HAP-1 (cell line): Measurements from ENCODE around the gene PRTN3.
"Not testable (repeated sequence)": the region's sequence is repeated elsewhere in the genome, so short reads cannot be mapped to it uniquely, and the experiment has no call there.

ENCODE experiments used
- DNase-seq, 2 experiments: peaks; one replicate each; pipeline ENCODE4 v3.0.0-alpha.2; 2016 to 2020; ENCODE audit warnings: low spot score in 2 of 2
- H3K27me3 ChIP-seq: fragments of 250-450 bp; sonication (Bioruptor Pico); 2 replicates; pipeline ENCODE4 v1.5.1; 2020; ENCODE audit warnings: low read depth, mild to moderate bottlenecking, moderate library complexity
- H3K36me3 ChIP-seq: fragments of 250-450 bp; sonication (Bioruptor Pico); replicated peaks from 2 replicates; pipeline ENCODE4 v1.5.1; 2020; ENCODE audit warnings: mild to moderate bottlenecking
- H3K4me1 ChIP-seq: fragments of 250-450 bp; sonication (Bioruptor Pico); 2 replicates; pipeline ENCODE4 v1.5.1; 2020; ENCODE audit warnings: mild to moderate bottlenecking
- H3K4me3 ChIP-seq: fragments of 250-450 bp; sonication (Bioruptor Pico); 2 replicates; pipeline ENCODE4 v1.5.1; 2020; ENCODE audit warnings: mild to moderate bottlenecking, moderate library complexity
- H3K9me3 ChIP-seq: fragments of 250-450 bp; sonication (Bioruptor Pico); 2 replicates; pipeline ENCODE4 v1.5.1; 2020; ENCODE audit warnings: mild to moderate bottlenecking, moderate library complexity
- in situ Hi-C: fragments of 300-500 bp; cut with MboI; formaldehyde crosslinking; loops from 3 replicates; pipeline ENCODE4 v1.14.3; 2020; ENCODE audit warnings: low sequenced_read_pairs, inconsistent platforms, mixed read lengths

PRTN3 gene

DNA sequence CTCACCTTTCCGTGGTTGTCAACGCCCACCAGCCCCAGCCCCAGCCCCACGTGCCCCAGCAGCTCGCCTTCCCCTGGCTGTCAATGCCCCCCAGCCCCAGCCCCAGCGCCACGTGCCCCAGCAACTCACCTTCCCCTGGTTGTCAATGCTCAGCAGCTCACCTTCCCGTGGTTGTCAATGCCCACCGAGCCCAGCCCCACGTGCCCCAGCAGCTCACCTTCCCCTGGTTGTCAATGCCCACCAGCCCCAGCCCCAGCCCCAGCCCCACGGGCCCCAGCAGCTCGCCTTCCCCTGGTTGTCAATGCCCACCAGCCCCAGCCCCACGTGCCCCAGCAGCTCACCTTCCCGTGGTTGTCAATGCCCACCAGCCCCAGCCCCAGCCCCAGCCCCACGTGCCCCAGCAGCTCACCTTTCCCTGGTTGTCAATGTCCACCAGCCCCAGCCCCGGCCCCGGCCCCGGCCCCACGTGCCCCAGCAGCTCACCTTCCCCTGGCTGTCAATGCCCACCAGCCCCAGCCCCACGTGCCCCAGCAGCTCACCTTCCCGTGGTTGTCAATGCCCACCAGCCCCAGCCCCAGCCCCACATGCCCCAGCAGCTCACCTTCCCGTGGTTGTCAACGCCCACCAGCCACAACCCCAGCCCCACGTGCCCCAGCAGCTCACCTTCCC is 37.3 kb downstream of the PRTN3 start:
- H3K9me3 ChIP-seq, H3K27me3 ChIP-seq, H3K4me3 ChIP-seq, in situ Hi-C loops, DNase-seq, H3K4me1 ChIP-seq: not testable (repeated sequence)
- peaks cover 58% of the 10 kb centered on the region for H3K36me3 ChIP-seq

DNA sequence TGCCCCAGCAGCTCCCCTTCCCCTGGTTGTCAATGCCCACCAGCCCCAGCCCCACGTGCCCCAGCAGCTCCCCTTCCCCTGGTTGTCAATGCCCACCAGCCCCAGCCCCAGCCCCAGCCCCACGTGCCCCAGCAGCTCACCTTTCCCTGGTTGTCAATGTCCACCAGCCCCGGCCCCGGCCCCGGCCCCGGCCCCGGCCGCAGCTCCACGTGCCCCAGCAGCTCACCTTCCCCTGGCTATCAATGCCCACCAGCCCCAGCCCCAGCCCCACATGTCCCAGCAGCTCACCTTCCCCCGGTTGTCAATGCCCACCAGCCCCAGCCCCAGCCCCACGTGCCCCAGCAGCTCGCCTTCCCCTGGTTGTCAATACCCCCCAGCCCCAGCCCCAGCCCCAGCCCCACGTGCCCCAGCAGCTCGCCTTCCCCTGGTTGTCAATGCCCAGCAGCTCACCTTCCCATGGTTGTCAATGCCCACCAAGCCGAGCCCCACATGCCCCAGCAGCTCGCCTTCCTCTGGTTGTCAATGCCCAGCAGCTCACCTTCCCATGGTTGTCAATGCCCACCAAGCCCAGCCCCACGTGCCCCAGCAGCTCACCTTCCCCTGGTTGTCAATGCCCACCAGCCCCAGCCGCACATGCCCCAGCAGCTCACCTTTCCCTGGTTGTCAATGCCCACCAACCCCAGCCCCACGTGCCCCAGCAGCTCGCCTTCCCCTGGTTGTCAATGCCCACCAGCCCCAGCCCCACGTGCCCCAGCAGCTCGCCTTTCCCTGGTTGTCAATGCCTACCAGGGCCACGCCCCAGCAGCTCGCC is 38.2 kb downstream of the PRTN3 start:
- H3K4me1 ChIP-seq, DNase-seq, in situ Hi-C loops, H3K4me3 ChIP-seq, H3K27me3 ChIP-seq, H3K9me3 ChIP-seq: not testable (repeated sequence)
- H3K36me3 ChIP-seq = peaks cover 57% of the 10 kb centered on the region

DNA sequence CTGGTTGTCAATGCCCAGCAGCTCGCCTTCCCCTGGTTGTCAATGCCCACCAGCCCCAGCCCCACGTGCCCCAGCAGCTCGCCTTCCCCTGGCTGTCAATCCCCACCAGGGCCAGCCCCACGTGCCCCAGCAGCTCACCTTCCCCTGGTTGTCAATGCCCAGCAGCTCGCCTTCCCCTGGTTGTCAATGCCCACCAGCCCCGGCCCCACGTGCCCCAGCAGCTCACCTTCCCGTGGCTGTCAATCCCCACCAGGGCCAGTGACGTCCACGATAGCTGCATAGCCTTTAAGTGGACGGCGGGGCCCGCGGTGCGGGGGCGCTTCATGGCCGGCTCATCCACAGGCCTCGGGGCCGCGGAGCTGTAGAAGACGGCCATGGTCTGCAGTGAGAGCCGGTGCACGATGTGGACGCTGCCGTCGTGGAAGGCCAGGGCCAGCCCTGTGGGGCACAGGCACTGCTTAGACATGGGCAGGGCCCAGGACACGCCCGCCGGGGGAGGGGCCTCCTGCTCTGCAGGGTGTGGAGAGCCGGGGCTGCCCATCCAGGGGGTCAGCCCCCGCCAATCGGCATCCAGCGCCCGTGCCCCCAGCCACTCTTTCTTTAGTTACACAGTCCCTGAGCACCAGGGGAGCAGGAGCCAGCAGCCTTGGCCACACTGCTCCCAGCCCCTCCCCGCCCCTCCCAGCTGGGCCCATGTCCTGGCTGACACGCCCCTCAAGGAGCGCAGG is 39.1 kb downstream of the PRTN3 start:
- H3K36me3 ChIP-seq = peaks cover 54% of the 10 kb centered on the region
- no peak for DNase-seq
- in situ Hi-C loops = no loop called here

DNA sequence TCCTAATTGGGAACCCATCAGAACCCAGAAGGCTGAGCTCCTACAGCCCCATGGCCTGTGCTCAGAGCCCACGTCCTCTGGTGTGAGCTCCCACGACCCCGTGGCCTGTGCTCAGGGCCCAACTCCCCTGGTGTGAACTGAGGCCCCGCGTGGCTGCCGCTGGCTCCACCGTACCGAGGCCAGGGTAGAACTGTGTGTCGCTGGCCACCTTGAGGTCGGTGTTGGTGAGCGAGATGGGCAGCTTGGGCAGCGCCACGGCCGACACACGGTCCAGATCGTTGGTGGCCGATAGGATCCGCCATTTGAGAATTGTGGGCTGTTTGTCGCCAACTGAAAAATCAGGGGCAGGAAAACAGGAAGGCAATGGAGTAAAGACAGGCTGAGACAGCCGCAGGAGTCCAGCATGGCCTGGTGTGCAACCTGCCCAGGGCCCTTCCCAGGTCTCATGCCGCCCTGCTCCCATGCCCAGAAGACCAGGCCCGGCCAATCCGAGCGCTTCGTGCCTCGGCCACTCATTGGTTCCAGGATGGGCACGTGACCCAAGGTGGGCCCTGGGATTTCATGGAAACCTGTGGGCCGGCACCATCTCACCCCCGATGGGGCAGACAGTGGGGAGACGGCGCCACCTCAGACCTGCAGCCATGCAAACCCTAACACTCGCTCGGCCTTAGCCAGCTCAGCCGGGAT is 40.7 kb downstream of the PRTN3 start:
- Histone ChIP-seq H3K4me1 (no peaks in the 10 kb centered on the region), H3K36me3 (peaks cover 54% of the 10 kb centered on the region), H3K27me3 (no peaks in the 10 kb centered on the region), H3K9me3 (no peaks in the 10 kb centered on the region), H3K4me3 (no peak overlapping the region)
- DNase-seq = no peak
- in situ Hi-C loops = no loop called here

More for the DNA sequence above, 39.1 kb downstream of the PRTN3 start:
- Histone ChIP-seq H3K4me3 (no peak overlapping the region), H3K4me1 (no peaks in the 10 kb centered on the region), H3K27me3 (no peaks in the 10 kb centered on the region), H3K9me3 (no peaks in the 10 kb centered on the region)

DNA sequence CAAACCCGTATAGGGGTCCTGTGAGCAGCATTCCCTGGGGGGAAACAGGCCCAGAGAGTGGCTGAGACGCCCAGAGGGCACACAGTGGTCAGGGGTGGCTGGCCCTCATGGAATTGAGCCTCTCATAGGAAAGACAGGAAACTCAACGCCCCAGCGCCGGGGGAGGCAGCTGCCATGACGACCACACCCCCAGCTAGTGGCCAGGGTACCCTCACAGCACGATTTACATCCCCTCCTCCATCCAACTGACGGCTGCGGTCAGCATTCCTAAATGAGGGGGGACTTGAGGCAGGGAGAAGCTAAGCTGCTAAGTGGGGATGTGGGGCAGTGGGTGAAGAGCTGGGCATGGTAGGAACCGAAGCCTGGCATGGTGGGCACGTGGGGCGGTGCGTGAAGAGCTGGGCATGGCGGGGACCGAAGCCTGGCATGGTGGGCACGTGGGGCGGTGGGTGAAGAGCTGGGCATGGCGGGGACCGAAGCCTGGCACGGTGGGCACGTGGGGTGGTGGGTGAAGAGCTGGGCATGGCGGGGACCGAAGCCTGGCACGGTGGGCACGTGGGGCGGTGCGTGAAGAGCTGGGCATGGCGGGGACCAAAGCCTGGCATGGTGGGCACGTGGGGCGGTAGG is 42.2 kb downstream of the PRTN3 start:
- peaks cover 59% of the 10 kb centered on the region for H3K36me3 ChIP-seq
- no peaks in the 10 kb centered on the region for H3K9me3 ChIP-seq
- H3K4me1 ChIP-seq = no peaks in the 10 kb centered on the region
- in situ Hi-C loops = no loop called here
- no peak for DNase-seq
- H3K27me3 ChIP-seq = no peaks in the 10 kb centered on the region
- H3K4me3 ChIP-seq = no peak overlapping the region

DNA sequence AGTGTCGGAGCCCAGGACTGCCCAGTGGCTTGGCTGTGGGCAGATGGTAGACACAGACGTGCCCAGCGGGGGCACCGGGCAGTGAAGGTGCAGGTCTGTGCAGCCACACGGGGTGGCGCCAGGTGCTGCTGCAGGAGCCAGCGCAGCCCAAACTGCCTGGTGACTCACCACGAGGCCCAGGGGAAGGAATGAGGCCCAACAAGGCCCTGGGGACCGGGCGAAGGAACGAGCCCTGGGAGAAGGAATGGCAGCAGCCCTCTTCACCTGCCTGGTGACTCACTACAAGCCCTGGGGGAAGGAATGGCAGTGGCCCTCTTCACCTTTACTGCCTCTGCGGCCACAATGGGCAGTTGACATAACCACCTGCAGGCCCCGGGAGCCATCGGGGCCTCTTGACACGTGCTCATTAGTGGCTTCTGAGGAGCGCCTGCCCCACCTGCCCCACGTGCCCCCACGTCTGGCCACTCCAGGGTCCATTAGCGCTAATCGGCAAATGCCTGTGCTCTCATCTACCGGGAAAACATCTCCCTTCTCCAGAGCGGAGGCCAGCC is 42.9 kb downstream of the PRTN3 start:
- peaks cover 64% of the 10 kb centered on the region for H3K36me3 ChIP-seq
- H3K4me1 ChIP-seq = no peaks in the 10 kb centered on the region
- in situ Hi-C loops = no loop called here
- H3K4me3 ChIP-seq = no peak overlapping the region
- H3K9me3 ChIP-seq = no peaks in the 10 kb centered on the region
- no peak for DNase-seq
- H3K27me3 ChIP-seq = no peaks in the 10 kb centered on the region

DNA sequence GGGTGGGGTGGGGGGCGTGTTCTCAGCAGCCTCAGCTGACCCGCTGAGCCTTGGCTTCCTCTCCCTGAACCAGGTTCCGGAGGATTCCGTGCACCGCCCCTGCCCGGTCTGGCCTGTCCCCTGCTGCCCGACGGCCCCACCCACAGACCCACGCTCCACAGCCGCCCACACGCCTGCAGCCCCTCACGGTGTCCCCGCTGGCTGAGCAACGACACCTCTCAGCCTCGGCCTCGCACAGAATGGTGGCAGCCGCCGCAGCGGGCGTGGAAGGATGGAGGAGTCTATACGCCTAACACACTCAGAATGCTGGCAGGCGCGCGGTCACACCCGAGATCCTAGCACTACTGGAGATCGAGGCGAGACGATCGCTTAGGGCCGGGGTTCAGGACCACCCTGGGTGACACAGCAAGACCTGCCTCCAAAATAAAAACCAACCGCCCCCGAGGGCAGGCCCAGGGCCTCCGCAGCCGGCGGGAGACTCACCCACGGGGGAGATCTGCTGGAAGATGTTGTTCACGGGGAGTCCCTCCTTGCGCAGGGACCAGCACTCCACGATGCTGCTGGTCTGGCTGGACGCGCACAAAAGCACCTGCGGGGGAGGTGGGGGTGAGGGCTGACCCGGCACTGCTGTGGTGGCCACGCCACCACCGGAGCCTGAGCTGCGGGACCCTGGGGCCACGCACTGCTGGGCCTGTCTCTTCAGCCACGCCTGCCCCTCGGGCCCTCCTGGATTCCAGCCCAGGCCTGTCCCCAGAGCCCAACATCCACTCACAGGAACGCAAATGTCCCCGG is 43.8 kb downstream of the PRTN3 start:
- in situ Hi-C loops = no loop called here
- Histone ChIP-seq H3K4me3 (no peak overlapping the region), H3K36me3 (peaks cover 70% of the 10 kb centered on the region), H3K27me3 (no peaks in the 10 kb centered on the region), H3K4me1 (no peaks in the 10 kb centered on the region), H3K9me3 (no peaks in the 10 kb centered on the region)
- DNase-seq = no peak

DNA sequence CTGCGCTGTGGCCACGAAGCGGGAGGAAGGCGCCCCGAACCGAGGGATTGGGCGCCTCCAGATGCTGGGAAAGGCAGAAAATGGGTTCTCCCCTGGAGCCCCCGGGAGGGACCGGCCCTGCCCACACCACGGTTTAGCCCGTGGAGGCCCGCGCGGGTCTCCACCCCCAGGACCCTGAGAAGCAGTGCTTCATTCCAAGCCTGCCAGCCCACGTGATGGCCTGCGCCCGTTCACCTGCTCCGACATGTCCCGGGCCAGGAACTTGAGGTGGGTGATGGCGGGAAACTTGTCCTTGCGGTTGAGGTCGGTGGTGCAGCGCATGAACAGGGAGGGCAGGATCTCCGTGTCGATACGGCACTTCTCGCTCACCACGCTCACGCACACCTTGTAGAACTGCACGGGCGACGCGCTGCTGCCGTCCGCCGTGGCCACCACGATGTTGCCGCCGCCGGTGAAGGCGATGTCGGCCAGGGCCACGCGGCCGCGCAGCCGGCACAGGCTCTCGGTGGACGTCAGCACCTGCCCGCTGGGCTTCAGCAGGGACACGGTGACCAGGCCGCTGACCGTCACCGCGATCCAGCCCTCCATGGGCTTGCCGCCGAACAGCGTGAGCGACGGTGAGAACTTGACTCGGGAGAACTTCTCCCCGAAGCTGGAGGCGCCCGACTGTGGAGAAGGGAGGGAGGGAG is 44.9 kb downstream of the PRTN3 start:
- peaks cover 77% of the 10 kb centered on the region for H3K36me3 ChIP-seq
- in situ Hi-C loops = no loop called here
- no peaks in the 10 kb centered on the region for H3K9me3 ChIP-seq
- no peaks in the 10 kb centered on the region for H3K27me3 ChIP-seq
- no peaks in the 10 kb centered on the region for H3K4me1 ChIP-seq
- H3K4me3 ChIP-seq = no peak overlapping the region
- no peak for DNase-seq

DNA sequence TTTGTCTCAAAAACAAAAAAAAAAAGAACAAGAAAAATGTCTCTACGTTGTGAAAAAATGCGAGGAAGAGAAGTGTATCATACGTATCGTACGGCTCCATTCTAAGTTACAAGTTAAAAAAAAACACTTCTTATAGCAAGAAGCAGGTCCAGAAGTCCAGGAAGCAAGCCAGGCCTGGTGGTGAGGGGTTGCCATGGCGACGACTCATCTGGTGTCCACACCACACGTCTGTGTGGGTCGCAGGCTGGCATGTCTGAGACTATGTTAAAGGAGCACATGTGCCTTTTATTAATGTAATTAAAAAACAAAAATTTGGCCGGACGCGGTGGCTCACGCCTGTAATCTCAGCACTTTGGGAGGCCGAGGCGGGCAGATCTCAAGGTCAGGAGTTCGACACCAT is 46.3 kb downstream of the PRTN3 start:
- H3K4me3 ChIP-seq = no peak overlapping the region
- H3K9me3 ChIP-seq = no peaks in the 10 kb centered on the region
- no peak for DNase-seq
- H3K36me3 ChIP-seq = peaks cover 66% of the 10 kb centered on the region
- no peaks in the 10 kb centered on the region for H3K27me3 ChIP-seq
- no peaks in the 10 kb centered on the region for H3K4me1 ChIP-seq
- in situ Hi-C loops = no loop called here

DNA sequence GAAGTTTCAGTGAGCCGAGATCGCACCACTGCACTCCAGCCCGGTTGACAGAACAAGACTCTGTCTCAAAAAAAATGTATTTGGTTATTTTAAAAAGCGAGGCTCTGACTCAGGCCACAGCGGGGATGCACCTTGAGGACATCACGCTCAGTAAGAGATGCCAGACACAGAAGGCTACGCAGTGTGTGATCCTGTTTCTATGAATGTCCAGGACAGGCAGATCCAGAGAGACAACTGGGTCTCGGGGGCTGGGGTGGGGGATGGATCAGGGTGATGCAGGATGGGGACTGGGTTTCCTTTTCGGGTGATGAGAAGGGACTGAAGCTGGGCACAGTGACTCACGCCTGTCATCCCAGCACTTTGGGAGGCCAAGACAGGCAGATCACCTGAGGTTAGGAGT is 46.8 kb downstream of the PRTN3 start:
- Histone ChIP-seq H3K4me1 (no peaks in the 10 kb centered on the region), H3K36me3 (peaks cover 61% of the 10 kb centered on the region), H3K27me3 (no peaks in the 10 kb centered on the region), H3K9me3 (no peaks in the 10 kb centered on the region), H3K4me3 (no peak overlapping the region)
- in situ Hi-C loops = no loop called here
- no peak for DNase-seq

DNA sequence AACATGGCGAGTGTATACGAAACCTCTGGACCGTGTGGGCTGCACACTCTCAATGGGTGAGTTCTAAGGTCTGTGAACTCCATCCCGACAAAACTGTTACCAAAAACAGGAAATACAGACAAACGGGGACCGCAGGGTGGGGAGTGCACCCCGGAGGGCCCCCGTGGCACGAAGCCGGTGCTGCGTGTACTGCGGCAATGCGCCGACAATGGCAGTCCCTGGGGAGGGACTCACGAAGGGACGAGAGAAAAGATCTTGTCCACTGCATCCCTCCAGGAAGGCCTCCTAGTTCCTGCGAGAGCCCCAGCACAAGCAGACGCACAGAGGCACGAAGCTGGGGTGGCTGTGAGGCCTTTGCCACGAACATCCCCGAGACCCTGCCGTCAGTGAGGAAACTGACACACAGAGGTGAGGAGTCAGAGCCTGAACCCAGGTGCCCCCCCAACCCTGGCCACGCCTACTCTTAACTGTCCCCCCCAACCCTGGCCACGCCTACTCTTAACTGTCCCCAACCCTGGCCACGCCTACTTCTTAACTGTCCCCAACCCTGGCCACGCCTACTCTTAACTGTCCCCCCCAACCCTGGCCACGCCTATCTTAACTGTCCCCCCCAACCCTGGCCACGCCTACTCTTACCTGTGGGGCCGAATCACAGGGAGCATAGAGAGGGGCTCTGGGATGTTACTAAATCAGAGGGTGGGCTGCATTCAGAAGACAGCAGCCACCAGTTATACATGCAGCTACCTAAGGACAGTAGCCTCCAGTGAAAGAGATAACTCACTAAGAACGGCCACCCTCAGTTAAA is 48.0 kb downstream of the PRTN3 start:
- Histone ChIP-seq H3K27me3 (no peaks in the 10 kb centered on the region), H3K9me3 (no peaks in the 10 kb centered on the region), H3K4me3 (no peak overlapping the region), H3K36me3 (peaks cover 54% of the 10 kb centered on the region), H3K4me1 (0 out of 2 replicates have a peak, but pooled peaks cover 1% of the 10 kb centered on the region)
- in situ Hi-C loops = no loop called here
- DNase-seq = no peak
